Ramos (cell line): ENCODE data around the gene KLHL25.

Source experiments
- in situ Hi-C: fragments of 300-500 bp; cut with MboI; formaldehyde crosslinking; loops from one replicate; pipeline ENCODE4 v1.14.3; 2022; ENCODE audit warnings: low sequenced_read_pairs; ENCODE audit not compliant: unreplicated experiment

Gene KLHL25

GRCh38 chr15:85750319-85751290 is 44.1 kb downstream of the KLHL25 start:
- in situ Hi-C loops: no loop called here

- in situ Hi-C loops: loop anchor here (5.0 kb wide), 1 partner anchor 83 kb away; no protein-coding TSS in a partner anchor
Measured at GRCh38 chr15:85749261-85750151, 45.2 kb downstream of the KLHL25 start.

DNA sequence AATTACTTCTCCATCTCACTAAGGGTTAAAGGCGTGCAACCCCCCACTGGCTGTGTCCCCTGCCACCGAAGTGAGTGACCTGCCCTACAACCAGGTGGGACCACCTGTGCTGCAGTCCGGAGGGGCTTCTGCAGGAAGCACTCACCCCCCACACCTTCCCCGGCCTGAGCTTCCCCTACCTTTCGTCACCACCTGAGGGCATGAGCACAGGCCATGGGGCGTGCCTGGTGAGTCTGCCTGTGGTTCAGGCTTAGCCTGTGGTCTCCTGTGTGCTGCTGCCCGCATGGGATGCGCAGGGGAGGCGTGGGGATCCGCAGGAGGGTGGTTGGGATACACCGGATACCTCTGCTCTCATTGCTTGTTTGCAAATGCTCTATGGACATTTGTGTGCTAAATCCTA is 46.0 kb downstream of the KLHL25 start:
- in situ Hi-C loops: loop anchor here (5.0 kb wide), 1 partner anchor 84 kb away; no protein-coding TSS in a partner anchor

DNA sequence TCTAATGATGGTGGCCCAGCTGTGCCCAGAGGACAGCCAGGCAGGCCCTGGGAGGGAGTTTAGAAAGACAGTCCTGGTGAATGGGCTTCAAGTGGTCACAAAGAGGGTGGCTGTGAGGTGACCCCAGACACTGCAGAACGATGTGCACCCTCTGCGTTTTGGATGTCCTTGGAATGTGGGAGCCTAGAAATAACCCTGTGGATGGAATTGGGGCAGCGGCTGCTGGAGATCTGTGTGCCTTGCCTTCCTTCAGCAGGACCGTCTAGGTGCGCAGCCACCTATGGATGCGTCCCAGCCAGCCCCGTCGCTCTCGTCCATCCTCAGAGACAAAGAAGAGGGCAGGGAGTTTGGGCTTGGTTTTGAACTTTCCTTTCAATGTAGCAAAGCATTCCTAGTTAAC is 46.5 kb downstream of the KLHL25 start:
- in situ Hi-C loops: loop anchor here (5.0 kb wide), 1 partner anchor 84 kb away; no protein-coding TSS in a partner anchor

GRCh38 chr15:85746641-85747040 is 48.1 kb downstream of the KLHL25 start:
- in situ Hi-C loops: loop anchor here (5.0 kb wide), 1 partner anchor 86 kb away; no protein-coding TSS in a partner anchor

DNA sequence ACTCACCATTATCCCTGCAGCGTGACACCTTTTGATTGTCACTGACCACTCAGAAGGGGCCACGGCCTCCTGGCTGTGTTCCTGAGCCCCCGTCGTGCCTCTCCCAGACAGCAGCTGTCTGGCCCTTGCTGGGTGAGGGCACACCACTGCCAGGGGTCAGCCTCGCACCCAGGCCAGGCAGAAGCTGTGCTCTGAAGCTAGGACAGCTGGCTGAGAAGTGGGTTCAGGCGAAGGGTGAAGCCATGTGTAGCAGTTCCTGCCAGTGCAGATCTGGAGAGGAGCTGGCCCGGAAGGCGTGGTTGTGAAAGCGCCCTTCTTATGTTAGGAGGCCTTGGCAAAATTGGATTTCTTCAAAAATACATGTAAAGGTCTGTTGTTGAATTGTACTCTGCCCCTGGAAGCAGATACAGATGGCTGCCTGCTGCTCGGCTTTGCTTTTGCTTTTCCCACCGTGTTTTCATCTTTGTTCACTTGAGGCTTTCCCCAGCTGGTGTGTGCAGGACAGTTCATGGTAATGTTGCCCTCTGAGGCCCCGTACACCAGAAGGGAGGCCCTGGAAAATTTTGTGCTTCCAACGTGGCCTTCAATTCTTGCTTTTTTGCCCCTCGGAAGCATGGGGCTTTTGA is 49.1 kb downstream of the KLHL25 start:
- in situ Hi-C loops: loop anchor here (5.0 kb wide), 1 partner anchor 87 kb away; no protein-coding TSS in a partner anchor

DNA sequence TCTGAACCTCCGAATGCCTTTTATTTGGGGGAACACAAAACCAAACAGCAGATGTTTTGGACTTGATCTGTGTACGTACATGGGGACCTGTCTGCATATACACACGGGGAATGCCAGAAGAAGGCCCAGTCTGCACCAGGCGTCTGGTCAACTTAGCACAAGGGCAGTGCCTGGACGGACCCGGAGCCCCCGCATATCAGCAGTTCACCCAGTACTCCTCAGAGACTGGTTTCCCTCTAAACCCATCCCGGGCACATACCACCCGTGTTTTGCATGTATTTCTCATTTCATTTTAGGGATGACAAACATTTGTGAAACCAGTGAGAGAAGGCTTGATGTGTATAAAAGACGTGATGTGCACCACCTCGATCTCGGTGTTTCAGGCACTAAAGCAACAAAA is 49.7 kb downstream of the KLHL25 start:
- in situ Hi-C loops: loop anchor here (5.0 kb wide), 1 partner anchor 87 kb away; no protein-coding TSS in a partner anchor

GRCh38 chr15:85744579-85744978 is 50.1 kb downstream of the KLHL25 start:
- in situ Hi-C loops: no loop called here

DNA sequence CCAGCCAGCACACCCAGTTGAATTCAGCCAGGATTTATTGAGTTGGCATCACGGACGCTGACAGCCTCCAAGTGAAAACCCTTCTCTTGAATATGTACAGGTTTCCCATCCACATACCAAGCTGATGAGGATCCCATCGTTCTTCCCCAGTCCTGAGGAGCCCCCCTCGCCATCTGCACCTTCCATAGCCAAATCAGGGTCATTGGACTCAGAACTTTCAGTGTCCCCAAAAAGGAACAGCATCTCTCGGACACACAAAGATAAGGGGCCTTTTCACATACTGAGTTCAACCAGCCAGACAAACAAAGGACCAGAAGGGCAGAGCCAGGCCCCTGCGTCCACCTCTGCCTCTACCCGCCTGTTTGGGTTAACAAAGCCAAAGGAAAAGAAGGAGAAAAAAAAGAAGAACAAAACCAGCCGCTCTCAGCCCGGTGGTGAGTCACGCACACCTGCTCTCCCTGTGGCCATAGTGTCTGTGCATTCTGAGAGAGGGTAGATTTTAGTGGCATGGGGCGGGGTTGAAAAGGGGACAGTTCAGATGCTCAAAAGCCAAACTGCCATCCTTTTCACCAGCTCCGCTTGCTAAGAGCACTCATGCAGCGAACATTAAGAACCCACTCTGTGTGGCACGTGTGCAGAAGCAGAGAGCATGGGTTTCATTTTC is 51.2 kb downstream of the KLHL25 start:
- in situ Hi-C loops: no loop called here

DNA sequence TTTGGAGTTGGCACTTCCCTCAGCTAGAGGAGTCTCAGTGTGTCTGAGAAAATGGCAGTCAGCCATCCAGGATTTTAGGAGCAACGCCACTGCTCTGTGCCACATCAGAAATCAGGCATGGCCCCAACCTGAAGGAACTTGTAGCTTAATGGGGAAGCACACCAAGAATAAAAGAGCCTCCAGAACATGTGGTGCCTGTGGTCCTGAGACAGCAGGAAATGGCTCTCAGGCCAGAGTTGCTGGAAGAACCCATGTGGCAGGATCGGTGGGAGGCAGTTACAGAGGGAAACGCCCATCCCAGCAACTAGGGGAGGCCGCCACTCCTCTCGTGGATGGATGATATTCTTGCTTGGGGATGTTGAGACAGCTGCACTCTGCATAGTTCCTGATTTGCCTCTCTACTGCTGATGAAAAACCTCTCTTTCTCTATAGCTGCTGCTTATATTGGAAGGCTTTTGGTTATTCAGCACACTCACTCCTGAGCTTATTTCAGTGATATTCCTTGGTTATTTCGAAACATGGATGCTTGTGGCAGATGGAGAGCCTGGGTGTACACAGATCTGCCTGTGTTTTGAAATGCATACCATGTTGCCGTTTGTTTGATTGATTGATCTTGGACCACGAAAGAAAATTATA is 52.4 kb downstream of the KLHL25 start:
- in situ Hi-C loops: no loop called here

- in situ Hi-C loops: no loop called here
Measured at GRCh38 chr15:85741662-85742061, 53.1 kb downstream of the KLHL25 start.

DNA sequence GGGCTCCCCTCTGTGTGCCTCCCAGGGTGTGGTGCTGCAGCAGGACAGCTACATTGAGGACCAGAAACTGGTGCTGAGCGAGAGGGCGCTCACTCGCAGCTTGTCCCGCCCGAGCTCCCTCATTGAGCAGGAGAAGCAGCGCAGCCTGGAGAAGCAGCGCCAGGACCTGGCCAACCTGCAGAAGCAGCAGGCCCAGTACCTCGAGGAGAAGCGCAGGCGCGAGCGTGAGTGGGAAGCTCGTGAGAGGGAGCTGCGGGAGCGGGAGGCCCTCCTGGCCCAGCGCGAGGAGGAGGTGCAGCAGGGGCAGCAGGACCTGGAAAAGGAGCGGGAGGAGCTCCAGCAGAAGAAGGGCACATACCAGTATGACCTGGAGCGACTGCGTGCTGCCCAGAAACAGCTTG is 53.7 kb downstream of the KLHL25 start:
- in situ Hi-C loops: no loop called here

- in situ Hi-C loops: no loop called here
Measured at GRCh38 chr15:85737061-85737460, 57.7 kb downstream of the KLHL25 start.

DNA sequence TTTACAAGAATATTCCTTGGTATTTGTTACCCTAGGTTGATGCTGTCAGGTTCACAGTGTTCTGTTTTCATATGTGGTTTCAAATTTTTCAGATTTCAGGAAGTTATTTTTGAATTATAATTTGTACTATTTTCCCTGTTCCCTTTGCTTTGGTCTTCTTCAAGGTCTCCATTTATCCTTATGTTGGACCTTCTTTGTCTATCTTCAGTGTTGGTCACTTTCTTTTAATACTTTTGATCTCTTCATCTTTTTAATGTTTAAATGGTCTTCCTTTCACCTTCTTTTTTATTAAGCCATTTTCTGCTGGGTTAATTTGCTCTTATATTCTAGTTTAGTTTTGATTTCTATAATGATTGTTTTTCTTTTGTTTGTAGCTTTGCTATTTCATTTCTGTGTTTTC is 61.3 kb downstream of the KLHL25 start:
- in situ Hi-C loops: no loop called here

GRCh38 chr15:85730001-85730820 is 64.5 kb downstream of the KLHL25 start:
- in situ Hi-C loops: no loop called here

DNA sequence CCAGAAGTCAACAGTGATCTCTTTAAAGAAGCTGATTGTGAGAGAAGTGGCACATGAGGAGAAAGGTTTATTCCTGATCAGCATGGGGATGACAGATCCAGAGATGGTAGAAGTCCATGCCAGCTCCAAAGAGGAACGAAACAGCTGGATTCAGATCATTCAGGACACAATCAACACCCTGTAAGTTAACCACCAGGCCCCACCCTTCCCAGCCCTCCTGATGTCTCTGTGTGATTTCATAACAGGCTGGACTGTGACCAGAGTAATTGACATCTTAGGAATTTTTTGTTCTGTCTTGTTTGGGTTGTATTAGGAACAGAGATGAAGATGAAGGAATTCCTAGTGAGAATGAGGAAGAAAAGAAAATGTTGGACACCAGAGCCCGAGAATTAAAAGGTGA is 67.7 kb downstream of the KLHL25 start:
- in situ Hi-C loops: no loop called here

- in situ Hi-C loops: no loop called here
Measured at GRCh38 chr15:85726454-85726853, 68.3 kb downstream of the KLHL25 start.

DNA sequence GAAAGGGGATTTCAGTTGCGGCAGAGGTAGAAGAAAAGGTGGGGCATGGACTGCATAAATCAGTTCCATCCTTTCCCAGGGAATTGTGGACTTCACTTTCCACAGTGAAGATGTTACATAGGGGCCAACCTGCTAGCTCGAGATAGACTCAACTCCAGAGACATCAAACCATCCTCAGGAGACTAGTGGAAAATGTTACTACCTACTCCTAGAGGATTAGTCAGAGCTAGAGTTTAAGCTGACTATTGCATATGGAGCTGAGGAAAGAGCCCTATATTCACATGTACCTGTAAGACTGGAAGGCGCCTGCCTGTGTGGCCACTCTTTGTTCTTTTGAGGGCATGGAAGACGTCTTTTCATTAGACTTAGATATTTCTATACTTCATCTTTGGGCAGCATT is 69.2 kb downstream of the KLHL25 start:
- in situ Hi-C loops: no loop called here
